Breast epithelium (tissue), 4 donors: Measurements from ENCODE around the gene CHKB. TPM values are rescaled to one million over a fixed set of nuclear protein-coding genes. Genes with fewer than 3 reads are reported as not detected.

Experiments used
- DNase-seq, 2 donors: peaks; one replicate each; pipeline ENCODE4 v3.0.0-alpha.2; 2019; ENCODE audit warnings: low spot score in 2 of 2
- H3K27ac ChIP-seq, 2 donors: fragments of 200-600 bp; sonication (generic) in 1 of 2; one replicate each; pipeline ENCODE4 v1.5.1; 2016 to 2019; ENCODE audit warnings: mild to moderate bottlenecking in 1 of 2
- H3K27me3 ChIP-seq, 2 donors: fragments of 200-600 bp; sonication (generic) in 1 of 2; one replicate each; pipeline versions ENCODE4 v1.5.1 to v1.6.0; 2017 to 2019; ENCODE audit warnings: control low read depth in 1 of 2, mild to moderate bottlenecking in 1 of 2
- H3K36me3 ChIP-seq: fragments of 200-600 bp; one replicate; pipeline ENCODE4 v1.5.1; 2019
- H3K4me1 ChIP-seq, 2 donors: fragments of 200-600 bp; sonication (generic); one replicate each; pipeline ENCODE4 v1.5.1; 2016 to 2019; ENCODE audit warnings: control low read depth in 1 of 2
- H3K4me3 ChIP-seq, 3 donors: fragments of 200-600 bp; sonication (generic); 1 replicate in 2 of 3; 2 replicates in 1 of 3; pipeline ENCODE4 v1.5.1; 2016 to 2019; ENCODE audit warnings: mild to moderate bottlenecking in 3 of 3, moderate library complexity in 2 of 3
- H3K9me3 ChIP-seq, 2 donors: fragments of 200-600 bp; sonication (generic) in 1 of 2; one replicate each; pipeline ENCODE4 v1.5.1; 2016 to 2019; ENCODE audit warnings: control low read depth in 1 of 2
- POLR2A ChIP-seq: fragments of 450-650 bp; IDR thresholded peaks from one replicate; pipeline ENCODE4 v1.6.1; 2016; ENCODE audit warnings: antibody characterized with exemption, mild to moderate bottlenecking, moderate library complexity
- POLR2AphosphoS5 ChIP-seq, 3 donors: sonication (generic); formaldehyde crosslinking; IDR thresholded peaks; one replicate each; pipeline ENCODE4 v1.6.1; 2017; ENCODE audit warnings: antibody characterized with exemption in 3 of 3
- intact Hi-C: fragments of 100-400 bp; cut with DNase I; formaldehyde crosslinking; loops from one replicate; pipeline ENCODE4 v1.15.1; 2023; ENCODE audit warnings: low total_unique reads
- total RNA-seq, 3 donors: library from RNA; depleted of rRNA; stranded (reverse); fragments of >200 nt; gene quantifications; one replicate each; pipeline ENCODE4 v1.1.0, GENCODE V29; 2016
- TF ChIP-seq, protein P1 (sequence below), 3 donors: fragments of 450-650 bp; IDR thresholded peaks; one replicate each; pipeline ENCODE4 v1.5.1; 2016 to 2017; ENCODE audit warnings: antibody characterized with exemption in 3 of 3, mild to moderate bottlenecking in 3 of 3, moderate library complexity in 3 of 3

Gene CHKB
- total RNA-seq, 3 donors from 2014 or later = 53.9 to 77.6 (median 71.4) TPM

DNA sequence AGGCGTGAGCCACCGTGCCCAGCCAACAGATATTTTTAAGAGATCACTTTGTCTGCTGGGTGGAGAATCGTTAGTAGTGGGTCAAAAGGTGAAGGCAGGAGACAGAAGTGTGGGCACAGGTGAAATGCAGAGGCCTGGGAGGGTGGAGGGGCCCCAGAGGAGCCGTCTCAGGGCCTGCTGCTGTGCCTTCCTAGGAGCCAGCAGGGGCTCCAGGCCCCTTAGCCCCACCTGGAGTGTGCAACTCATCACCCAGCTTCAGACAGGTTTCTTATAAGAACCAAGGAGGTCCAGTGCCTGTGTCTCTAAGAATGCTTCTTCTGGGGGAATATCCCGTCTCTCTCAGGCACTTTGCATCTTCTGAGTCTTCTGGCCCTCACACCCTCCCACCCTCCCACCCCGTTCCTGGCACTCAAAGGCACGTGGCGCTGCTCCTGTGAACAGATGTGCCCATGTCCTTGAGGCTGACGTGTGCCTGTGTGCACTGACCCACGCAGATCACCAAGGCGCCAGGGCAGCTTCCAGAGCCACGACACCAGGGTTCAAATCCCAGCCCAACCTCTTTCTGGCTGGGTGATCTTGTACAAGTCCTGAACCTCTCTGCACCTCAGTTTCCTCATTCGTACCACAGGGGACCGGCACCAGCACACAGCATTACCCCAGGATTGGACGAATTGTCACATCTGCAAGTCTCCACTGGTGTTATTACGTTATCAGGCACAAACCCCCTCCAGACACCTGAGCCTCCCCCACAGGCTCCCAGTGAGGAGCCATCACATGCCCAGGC is 41.9 kb upstream of the CHKB start:
- no peaks in the 10 kb centered on the region for H3K27me3 ChIP-seq
- DNase-seq = peak in 1 of 2 donors; percentile 25
- H3K27ac ChIP-seq = no peak overlapping the region
- peaks cover 0 to 27% of the 10 kb centered on the region in 2 donors for H3K4me1 ChIP-seq
- intact Hi-C loops = no loop called here
- TF ChIP-seq POLR2AphosphoS5 (IDR thresholded peaks at IDR 0.05) (no peak), POLR2A (no peak)
- TF ChIP-seq, protein P1, sequence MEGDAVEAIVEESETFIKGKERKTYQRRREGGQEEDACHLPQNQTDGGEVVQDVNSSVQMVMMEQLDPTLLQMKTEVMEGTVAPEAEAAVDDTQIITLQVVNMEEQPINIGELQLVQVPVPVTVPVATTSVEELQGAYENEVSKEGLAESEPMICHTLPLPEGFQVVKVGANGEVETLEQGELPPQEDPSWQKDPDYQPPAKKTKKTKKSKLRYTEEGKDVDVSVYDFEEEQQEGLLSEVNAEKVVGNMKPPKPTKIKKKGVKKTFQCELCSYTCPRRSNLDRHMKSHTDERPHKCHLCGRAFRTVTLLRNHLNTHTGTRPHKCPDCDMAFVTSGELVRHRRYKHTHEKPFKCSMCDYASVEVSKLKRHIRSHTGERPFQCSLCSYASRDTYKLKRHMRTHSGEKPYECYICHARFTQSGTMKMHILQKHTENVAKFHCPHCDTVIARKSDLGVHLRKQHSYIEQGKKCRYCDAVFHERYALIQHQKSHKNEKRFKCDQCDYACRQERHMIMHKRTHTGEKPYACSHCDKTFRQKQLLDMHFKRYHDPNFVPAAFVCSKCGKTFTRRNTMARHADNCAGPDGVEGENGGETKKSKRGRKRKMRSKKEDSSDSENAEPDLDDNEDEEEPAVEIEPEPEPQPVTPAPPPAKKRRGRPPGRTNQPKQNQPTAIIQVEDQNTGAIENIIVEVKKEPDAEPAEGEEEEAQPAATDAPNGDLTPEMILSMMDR (IDR thresholded peaks at IDR 0.05) = no peak
- no peaks in the 10 kb centered on the region for H3K36me3 ChIP-seq
- no peaks in the 10 kb centered on the region for H3K9me3 ChIP-seq
- H3K4me3 ChIP-seq = no peak overlapping the region

DNA sequence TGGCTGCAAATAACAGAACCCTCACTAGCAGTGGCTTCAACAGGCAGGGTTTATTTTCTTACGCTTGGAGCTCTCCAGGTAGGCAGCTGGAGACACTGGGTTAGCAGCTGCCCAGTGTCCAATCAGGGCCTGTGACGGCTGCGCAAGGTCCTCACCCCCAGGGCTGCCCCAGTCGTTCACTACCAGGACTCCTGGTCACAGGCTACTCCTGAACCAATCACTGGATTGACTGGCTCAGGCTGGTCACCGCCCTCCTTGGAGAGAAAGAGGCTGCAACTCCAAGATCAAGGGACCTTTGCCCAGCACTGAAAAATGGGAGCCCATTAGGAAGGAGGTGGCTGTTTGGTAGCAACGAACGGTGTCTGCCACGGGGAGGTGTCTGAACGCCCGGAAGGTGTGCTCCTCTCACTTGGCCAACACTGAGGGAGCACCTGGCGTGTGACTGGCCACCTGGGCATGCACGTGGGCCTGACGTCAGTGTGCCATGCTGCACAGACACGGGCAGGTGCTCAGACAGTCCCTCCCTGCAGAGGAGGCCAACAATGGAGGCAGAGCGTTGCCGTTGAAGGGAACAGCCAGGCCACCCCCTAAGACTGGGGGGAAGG is 40.2 kb upstream of the CHKB start:
- H3K9me3 ChIP-seq = no peaks in the 10 kb centered on the region
- peak; percentile 84 to 89 for DNase-seq
- intact Hi-C loops = no loop called here
- H3K4me1 ChIP-seq = peaks cover 0 to 21% of the 10 kb centered on the region in 2 donors
- H3K36me3 ChIP-seq = no peaks in the 10 kb centered on the region
- peak overlapping the region in 2 of 3 donors; percentile 43 to 51 for H3K4me3 ChIP-seq
- H3K27me3 ChIP-seq = no peaks in the 10 kb centered on the region
- TF ChIP-seq, protein P1 (IDR thresholded peaks at IDR 0.05) = peak in 1 of 3 donors; percentile 8
- TF ChIP-seq POLR2A (no peak), POLR2AphosphoS5 (IDR thresholded peaks at IDR 0.05) (peak in 1 of 3 donors; percentile 55)
- H3K27ac ChIP-seq = peak overlapping the region; percentile 88 to 91

DNA sequence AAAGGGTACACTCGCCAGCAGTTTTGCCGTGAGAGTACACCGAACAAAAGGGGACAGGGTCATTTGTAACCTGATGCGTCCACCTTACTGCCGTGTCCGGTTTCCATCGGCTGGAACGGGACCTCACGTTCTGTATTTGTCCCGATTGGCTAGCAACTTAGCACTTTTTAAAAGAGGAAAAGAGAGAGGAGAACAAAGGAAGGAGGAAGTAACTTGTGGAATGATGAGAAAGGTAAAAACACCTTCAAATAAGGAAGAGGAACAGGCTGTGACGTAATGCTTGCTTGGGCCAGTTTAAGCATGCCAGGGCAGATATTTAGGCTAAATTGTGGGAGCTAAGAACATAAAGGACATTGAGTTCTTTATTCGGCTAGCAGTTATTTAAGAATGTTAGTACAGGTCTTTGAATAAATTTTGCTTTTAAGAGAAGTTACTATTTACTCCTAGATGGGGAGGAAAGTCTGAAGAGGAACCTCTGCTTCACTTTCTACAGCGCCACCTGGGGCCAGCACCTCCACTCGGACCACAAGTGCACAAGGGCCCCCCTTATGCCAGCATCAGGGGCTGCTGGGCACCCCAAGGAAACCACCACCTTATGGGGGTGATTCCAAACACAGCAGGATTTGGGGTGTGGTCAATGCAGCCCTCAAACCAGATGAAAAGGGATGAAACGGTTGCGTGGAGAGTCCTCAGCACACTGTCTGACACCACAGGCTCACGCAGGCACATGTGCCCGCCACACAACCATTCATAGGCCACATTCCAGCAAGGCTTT is 39.5 kb upstream of the CHKB start:
- Histone ChIP-seq H3K4me3 (peak overlapping the region in 2 of 3 donors; percentile 43 to 51), H3K4me1 (peaks cover 0 to 19% of the 10 kb centered on the region in 2 donors), H3K27me3 (no peaks in the 10 kb centered on the region), H3K27ac (peak overlapping the region; percentile 88 to 91), H3K36me3 (no peaks in the 10 kb centered on the region), H3K9me3 (no peaks in the 10 kb centered on the region)
- DNase-seq = peak in 1 of 2 donors; percentile 62
- TF ChIP-seq POLR2AphosphoS5 (IDR thresholded peaks at IDR 0.05) = no peak
- no peak for TF ChIP-seq POLR2A
- TF ChIP-seq, protein P1 (IDR thresholded peaks at IDR 0.05) = no peak
- intact Hi-C loops = no loop called here

DNA sequence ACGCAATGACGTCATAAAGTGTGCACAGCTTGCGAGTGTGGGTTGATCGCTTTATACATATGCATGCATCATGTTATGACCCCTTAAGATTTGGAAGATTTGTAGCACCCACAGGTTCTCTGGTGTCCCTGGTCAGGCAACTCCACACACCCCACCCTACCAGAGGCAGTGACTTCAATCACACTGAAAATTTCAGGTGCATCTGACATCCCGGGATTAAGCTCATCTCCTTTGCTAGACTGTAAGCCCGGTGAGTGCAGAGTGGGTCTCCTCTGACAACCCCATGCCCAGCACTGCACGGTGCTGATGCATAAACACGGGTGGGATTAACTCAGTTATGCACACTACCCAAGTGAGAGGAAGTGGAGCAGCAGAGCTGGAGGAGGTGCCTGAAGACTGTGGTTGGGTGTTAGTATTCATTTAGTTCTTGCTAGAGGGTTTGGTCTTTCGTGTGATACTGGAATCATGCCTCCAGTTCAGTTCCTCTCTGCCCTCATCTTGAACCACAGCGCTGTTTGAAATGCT is 38.8 kb upstream of the CHKB start:
- peak overlapping the region in 2 of 3 donors; percentile 43 to 51 for H3K4me3 ChIP-seq
- H3K27ac ChIP-seq = peak overlapping the region; percentile 88 to 91
- no peaks in the 10 kb centered on the region for H3K36me3 ChIP-seq
- DNase-seq = no peak
- TF ChIP-seq, protein P1 (IDR thresholded peaks at IDR 0.05) = no peak
- TF ChIP-seq POLR2AphosphoS5 (IDR thresholded peaks at IDR 0.05) = no peak
- TF ChIP-seq POLR2A = no peak
- intact Hi-C loops = no loop called here
- no peaks in the 10 kb centered on the region for H3K27me3 ChIP-seq
- no peaks in the 10 kb centered on the region for H3K9me3 ChIP-seq
- peaks cover 0 to 14% of the 10 kb centered on the region in 2 donors for H3K4me1 ChIP-seq
